SH-SY5Y (cell line): ENCODE data around the gene HSFX2.

Source experiments
- GATA2 ChIP-seq: IDR thresholded peaks from 2 replicates; pipeline ENCODE4 v1.6.1; 2011; ENCODE audit warnings: mild to moderate bottlenecking, low read depth, low read length
- GATA3 ChIP-seq: IDR thresholded peaks from 2 replicates; pipeline ENCODE4 v1.6.1; 2011; ENCODE audit warnings: low read depth, mild to moderate bottlenecking, low read length, moderate library complexity

DNA sequence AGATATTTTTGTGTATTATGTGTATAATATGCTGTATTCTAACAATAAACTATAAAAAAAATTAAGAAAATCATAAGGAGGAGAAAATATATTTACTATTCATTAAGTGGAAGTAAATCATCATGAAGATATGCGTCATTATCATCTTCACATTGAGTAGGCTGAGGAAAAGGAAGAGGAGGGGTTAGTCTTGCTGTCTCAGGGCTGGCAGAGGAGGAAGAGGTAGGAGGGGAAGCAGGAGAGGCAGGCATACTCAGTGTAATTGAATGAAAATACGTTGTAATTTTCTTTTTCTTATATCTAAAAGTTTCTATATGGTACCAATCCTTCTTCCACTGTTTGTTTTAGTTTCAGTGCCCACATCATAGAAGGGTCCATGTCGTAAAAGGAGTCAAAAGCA, 46.3 kb upstream of the HSFX2 start:
- TF ChIP-seq GATA2: no peak
- TF ChIP-seq GATA3: no peak
